HL-60/S4 treated with retinoic acid at 250 ng/mL for 4 days and 3 days (cell line): Measurements from ENCODE around the gene CASP9.
"Not testable (repeated sequence)": the region's sequence is repeated elsewhere in the genome, so short reads cannot be mapped to it uniquely, and the experiment has no call there.

ENCODE experiments used
- in situ Hi-C: fragments of 300-500 bp; cut with MboI; formaldehyde crosslinking; loops from 2 replicates; pipeline ENCODE4 v1.7.0; 2022; ENCODE audit warnings: low sequenced_read_pairs

The CASP9 gene

DNA sequence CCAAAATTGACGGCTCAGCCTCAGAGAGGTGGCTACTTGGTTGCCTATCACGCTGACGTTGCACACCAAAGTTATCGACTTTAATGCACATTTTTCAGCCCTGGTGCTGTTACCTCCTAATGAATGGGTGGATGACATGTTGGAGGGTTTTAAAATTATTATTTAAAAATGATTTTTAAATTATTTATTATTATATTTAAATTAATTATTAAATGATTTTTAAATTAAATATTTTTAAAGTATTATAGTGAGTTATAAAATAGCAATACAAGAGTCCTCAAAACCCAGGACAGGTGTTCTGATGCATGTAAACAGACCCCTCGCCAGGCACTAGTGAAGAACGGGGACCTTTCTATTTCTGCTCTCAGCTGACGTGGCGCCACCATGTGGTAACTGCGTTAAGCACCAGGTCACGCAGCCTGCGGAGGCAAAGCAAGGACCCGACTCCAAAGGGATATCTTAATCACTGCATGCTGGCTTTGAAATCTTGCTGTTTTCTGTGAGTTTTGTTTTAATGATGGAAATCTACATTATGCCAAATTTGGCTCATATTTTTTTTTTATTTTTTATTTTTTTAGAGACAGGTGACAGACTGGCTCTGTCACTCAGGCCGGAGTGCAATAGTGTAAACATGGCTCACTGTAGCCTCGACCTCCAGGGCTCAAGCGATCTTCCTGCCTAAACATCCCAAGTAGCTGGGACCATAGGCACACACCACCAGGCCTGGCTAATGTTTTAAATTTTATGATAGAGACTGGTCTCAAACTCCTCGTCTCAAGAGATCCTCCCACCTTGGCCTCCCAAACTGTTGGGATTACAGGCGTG is 22.6 kb downstream of the CASP9 start:
- in situ Hi-C loops = no loop called here

DNA sequence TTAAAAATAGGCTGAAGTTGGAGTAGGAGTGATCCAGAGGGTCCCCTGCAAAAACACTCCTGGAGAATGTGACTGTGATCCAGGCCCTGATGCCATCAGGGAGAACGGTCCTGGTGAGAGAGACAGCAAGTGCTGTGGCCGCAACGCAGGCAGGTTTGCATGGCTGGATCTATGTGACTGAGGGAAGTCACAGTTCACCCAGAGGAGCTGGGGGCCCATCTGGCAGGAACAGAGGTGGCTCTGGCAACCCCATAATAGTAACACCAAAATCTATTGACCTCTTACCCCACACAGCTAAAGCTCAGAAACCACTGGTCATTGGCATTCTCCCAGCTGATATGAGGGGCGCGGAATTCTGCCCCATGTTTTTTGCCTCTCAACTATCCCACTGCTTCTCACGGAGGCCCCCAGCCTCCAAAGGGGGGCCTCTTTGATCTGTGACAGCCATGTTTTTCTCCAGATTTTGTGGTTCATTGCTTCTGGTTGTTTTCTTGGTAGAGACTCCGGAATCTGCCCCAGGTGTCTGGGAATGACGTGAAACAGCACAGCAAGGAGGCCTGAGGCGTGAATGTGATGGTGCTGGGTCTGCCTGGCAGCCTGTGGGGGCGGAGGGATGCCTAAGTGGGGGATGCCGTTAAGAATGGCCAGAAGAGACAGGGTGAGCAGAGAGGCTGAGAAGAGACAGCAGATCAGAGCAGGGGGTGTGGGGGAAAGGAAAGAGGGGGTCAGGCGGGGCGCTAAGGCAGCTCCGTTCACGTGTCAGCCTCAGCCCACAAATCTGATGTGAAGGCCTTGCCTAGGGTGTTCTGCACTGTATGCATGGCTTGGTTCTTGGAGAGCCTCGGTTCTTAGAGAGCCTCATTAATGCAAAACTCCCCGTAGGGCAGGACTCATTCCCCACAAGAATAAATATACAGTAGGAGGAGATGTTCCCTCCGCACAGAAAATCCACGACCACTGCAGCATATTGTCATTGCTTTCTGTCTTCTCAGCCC is 23.5 kb downstream of the CASP9 start:
- in situ Hi-C loops = no loop called here

DNA sequence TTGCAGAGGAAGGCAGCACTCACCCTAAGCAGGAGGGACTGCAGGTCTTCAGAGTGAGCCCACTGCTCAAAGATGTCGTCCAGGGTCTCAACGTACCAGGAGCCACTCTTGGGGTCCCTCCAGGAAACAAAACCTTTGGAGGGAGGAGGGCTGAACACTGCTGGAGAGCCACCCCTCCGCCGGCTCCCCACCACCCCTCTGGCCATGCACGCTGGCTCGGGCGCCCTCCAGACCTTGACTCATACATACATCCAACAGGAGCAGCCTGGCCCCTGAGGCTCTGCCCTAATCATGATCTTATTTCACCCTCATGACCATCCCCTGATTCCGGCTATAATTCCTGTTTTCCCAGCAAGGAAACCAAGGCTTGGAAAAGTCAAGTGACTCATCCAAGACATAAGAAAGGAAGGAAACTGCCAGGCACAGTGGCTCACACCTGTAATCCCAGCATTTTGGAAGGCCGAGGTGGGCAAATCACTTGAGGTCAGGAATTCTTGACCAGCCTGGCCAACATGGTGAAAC is 30.1 kb downstream of the CASP9 start:
- in situ Hi-C loops = no loop called here

DNA sequence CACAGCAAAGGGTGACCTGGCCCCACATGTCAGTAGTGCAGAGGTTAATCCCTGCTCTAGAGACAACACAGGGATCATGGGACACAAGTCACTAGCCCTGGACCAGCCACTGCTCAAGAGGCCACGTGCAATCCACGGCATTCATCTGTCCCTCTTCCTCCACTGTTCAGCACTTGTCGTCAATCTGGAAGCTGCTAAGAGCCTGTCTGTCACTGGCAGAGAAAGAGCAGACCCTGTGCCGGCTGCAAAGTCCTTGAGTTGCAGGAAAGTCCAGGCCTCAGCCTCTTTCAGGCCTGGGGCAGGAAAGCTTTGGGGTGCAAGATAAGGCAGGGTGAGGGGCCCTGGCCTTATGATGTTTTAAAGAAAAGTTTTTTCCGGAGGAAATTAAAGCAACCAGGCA is 31.4 kb downstream of the CASP9 start:
- in situ Hi-C loops = no loop called here

DNA sequence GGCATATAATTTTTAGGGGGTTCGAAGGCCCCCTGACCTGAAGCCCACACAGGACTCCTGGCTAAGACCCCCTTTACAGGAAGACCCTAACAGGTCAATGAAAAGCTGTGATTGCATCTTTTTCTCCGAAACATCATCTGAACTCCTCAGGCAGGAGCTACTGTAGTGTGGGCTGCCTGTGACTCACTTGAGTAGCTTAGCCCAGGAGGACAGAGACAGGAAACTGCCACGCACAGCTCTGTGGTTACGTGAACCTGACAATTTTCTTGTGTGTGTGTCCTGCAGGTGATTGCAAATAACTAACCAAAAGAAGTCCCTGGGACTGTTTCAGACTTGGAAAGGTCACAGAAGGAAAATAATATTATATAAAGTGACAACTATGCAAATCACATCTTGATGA is 33.0 kb downstream of the CASP9 start:
- in situ Hi-C loops = not testable (repeated sequence)

DNA sequence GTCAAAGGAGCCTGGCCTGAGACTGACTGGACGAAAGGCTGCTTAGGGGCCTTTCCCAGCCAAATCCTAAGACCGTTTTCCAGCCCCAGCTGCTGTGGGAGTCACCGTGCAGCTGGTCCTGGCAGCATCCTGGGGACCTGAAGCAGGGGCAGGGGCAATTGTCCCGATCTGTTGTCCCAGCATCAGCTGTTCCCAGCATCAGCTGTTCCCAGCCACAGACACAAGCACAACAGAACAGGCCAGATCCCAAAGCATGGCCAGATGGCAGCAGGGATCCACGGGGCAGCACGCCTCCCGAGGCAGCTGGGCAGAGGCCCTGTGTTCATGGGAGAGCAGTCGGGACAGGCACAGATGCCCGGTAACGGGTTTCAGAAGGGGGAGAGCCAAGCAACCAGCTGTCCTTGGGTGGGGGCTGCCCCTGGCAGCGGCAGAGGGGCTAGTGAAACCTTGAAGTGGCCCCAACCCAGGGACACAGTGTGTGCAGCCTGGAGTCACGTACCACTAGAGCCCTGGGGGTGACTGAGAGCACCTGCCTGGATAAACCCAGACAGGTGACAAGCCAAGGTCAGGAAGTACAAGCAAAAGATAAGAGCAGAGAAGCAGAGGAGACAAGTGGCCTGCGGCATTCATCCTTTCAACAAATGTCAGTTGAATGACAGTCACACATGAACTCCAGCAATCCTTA is 34.8 kb downstream of the CASP9 start:
- in situ Hi-C loops = no loop called here

DNA sequence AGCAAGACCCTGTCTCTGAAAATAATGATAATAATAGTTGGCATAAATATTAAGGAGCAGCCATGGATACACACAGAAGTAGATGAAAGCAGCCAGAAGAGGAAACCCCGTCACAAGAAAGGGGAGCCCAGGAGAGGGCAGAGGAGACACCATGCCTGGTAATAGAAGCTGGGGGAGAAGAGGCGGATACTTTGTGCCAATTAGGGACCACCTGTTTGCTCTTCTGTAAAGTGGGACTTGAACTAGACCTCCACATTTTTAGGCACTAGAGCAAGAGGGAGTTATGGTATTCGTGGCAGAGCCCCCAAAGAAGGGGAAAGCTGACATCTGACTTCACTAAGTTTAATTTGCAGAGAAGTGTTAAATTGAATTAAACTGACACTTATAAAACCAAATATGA is 35.6 kb downstream of the CASP9 start:
- in situ Hi-C loops = no loop called here

DNA sequence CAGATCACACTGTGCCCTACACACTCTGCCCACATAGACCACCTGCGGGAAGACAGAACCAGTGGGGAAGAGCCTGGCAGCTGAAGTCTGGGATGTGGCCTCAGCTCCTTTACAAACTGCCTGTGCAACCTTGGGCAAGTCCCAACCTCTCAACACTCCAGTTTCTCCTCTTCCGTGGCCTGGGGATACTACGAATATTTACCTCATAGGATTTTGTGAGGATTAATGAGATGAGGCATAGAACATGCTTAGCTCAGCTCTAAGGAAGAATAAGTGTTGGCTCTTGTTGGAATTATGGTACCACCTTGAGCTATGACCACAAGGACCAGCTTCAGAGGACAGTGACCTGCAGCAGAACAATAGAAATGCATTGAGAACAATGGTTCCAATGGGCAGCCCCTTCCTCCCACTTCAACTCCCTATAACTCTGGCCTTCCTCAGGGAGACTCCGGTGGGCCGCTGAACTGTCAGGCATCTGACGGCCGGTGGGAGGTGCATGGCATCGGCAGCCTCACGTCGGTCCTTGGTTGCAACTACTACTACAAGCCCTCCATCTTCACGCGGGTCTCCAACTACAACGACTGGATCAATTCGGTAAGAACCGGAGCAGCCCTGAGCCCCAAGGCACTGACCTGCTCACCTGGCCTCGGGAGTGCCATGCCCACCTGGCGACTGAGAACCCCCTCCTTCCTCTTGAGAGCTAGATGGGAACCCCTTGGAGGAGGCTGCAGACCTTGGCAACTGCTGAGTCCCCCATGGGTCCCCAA is 37.0 kb downstream of the CASP9 start:
- in situ Hi-C loops = not testable (repeated sequence)

DNA sequence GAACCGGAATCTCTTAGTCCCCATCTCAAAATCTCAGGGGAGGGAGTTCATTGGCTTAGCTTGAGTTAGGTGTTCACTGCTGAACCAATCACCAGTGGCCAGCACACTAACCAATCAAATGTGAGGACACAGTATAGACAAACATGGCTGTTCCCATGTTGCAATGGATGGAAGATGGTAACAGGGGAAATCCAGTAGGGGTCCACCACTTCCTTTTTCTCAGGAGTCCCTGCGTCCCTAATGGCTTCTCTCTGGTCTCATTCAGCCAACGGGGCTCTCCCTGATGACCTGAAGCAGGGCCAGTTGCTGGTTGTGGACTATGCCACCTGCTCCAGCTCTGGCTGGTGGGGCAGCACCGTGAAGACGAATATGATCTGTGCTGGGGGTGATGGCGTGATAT is 38.4 kb downstream of the CASP9 start:
- in situ Hi-C loops = no loop called here

DNA sequence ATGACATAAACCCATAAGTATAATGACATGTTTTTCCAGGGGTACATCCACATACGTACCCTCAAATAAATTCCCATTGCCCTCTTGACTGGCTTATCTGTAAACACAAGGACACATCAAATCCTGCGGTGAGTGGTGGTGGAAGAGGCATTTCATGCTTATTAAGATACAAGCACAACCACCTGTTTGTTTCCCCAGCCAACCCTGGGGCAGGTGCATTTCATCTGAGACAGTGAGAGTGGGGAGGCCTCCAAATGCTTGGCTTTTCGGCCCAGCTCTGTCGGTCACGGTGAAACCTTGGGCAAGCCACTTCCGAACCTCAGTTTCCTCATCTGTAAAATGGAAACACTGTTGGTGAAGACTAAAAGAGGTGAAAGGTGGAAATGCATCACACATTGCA is 39.6 kb downstream of the CASP9 start:
- in situ Hi-C loops = not testable (repeated sequence)

DNA sequence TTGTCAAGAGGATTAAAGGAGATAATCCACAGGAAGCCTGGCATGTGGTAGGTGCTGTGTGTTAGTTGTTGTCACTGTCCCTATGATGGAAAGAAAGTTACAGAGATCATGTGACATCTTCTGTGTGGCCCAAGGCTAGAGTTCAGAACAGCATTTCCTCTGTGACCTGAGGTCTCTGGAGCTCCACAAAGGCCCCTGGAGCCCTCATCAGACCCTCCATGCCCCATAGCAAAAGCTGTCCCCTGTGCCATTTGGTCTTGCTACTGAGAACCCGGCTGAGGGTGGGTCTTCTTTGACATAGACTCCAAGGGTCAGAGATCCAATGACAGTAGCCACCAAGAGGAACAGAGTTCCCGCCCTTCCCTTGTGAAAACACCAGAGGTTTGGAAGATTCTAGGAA is 40.0 kb downstream of the CASP9 start:
- in situ Hi-C loops = no loop called here

DNA sequence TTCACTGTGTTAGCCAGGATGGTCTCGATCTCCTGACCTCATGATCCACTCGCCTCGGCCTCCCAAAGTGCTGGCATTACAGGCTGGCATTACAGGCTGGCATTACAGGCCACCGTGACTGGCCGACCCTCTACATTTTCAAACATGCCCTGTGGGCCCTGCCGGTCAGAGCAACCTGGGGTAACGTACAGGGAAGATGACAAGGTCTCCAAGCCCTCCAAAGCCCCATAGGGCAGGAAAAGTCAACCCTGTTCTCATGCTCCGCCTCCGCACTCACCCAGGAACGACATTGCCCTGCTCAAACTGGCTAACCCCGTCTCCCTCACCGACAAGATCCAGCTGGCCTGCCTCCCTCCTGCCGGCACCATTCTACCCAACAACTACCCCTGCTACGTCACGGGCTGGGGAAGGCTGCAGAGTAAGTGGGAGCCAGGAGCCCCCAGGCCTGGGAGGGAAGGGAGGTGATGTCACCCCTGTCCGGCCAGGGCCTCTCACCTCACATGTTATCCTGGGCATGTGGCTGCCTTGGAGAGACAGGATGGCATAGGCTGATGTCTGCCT is 41.0 kb downstream of the CASP9 start:
- in situ Hi-C loops = not testable (repeated sequence)

DNA sequence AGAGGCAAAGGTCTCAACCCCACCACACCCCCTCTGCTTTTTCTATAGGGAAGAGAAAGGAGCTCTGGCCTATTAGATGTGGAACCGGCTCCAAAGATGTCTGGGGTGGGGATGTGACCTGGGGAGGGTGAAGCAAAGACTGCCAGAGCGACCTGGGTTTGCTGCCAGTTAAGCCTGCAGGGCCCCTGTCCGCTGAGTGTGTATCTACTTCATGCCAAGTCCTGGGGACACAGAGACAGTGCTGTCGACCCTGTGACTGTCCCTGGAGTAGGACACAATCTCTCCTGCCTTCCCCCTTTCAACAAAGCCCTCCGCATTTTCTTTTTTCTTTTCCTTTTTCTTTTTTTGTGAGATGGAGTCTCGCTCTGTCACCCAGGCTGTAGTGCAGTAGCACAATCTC is 41.6 kb downstream of the CASP9 start:
- in situ Hi-C loops = not testable (repeated sequence)

DNA sequence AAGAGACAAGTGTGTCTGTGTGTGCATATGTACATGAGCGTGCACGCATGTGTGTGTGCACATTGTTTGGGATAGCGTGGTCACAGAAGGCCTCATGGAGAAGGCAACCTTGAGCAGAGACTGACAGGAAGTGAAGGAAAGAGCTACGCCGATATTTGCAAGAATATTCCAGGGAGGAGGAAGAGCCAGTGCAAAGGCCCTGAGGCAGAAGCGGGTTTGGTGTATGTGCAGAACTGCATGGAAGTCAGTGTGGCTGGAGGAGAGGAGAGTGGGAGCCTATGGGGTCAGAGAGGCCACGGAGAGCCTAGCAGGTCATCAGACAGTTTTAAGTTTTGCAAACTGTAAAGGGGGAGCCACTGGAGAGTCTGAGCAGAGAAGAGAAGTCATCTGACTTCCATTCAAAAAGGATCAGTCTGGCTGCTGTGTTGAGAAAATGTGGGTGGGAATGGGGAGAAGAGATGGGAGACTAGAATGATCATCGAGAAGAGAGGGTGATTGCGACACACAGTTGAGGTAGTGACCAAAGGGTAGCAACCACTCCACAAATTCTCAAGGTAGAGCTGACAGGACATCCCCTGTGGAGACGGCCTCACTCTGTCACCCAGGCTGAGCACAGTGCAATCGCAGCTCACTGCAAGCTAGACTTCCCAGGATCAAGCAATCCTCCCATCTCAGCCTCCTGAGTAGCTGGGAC is 44.2 kb downstream of the CASP9 start:
- in situ Hi-C loops = no loop called here

DNA sequence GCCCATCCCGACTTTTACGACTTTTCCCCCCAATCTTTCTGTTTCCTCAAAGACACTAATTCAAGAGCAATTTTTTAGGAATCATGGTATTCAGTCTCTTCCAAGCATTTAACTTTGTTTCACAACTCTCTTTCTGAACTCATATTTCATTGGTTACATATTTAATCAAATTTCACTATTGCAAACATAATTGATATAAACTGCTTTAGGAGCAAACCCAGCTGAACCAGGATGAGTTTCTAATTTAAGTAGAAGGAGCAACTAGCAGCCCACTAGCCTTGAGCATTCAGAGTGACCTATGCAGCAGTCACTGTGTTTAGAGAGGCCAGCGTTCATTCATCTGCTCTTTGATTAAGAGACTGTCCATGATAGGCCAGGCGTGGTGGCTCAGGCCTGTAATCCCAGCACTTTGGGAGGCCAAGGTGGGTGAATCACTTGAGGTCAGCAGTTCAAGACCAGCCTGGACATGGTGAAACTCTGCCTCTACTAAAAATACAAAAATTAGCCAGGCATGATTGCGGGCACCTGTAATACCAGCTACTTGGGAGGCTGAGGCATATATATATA is 46.3 kb downstream of the CASP9 start:
- in situ Hi-C loops = no loop called here

DNA sequence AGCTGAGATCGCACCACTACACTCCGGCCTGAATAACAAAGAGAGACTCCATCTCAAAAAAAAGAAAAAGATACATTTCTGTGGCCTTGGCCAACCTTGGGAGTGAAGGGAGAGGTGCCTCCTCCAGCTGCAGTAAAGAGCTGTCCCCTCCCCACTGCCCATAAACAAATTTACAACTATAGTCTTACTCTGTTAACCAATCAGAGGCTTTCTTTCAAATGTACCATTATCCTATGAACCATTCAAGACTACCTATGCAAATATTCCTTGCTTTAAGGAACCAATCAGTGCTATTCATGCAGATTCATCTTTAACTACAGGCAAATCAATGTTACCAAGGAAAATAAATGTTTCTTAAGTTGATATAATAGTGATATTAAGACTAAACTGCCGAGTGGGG is 47.1 kb downstream of the CASP9 start:
- in situ Hi-C loops = no loop called here

DNA sequence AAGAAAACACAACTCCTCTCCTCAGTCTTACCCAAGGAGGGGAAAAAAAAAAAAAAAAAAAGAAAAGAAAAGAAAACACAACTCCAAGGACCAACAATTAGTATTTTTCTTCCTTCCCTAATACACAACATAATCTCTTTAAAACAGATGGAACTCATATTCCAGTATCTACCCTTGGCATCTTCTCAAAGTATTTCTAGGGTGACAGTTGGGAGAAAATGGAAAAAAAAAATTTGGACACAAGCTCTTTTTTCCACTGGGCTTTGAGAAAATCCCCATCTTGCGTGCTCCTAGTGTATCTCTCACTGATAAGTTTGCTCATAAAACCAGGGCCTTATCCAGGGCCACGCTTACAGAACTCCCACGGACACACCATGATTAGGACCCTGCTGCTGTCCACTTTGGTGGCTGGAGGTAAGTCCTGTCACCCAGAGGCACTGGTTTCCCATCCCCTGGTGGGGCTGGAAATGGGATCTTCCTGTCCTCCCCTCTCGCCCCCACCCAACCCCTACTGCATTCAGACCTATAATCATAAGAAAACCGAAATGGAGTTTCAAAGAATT is 48.2 kb downstream of the CASP9 start, which contains the start of gene CELA2B:
CELA2B (plus strand) TSS at position 353 of the 563 bp plus-strand sequence; CDS start at position 375, 22 bp downstream.
- in situ Hi-C loops = no loop called here

DNA sequence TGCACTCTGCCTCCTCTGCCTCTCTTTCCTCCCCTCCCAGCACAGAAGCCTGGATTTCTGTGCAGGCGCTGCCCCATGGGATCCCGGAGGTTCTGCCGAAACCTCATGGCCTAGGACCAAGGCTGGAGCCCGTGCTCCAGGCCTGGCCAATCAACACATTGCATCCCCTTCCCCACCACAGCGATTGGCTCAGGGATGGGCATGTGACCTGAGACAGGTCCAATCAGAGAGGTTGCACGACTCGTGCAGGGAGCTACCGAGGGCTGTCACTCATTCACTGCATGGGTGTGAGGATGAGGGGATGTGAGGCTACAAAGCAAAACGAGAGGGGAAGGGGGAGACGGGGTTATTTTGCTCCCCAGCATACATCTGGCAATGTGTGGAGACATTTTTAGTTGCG is 51.4 kb downstream of the CASP9 start:
- in situ Hi-C loops = no loop called here

DNA sequence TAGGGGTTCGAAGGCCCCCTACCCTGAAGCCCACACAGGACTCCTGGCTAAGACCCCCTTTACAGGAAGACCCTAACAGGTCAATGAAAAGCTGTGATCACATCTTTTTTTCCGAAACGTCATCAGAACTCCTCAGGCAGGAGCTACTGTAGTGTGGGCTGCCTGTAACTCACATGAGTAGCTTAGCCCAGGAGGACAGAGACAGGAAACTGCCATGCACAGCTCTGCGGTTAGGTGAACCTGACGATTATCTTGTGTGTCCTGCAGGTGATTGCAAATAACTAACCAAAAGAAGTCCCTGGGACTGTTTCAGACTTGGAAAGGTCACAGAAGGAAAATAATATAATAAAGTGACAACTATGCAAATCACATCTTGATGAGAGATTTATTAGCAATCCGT is 52.3 kb downstream of the CASP9 start:
- in situ Hi-C loops = not testable (repeated sequence)
